HG03108 (cell line): ENCODE data around the gene EMC9.

Source experiments
- ATAC-seq: cut with Tn5 transposase; IDR thresholded peaks from one replicate; pipeline ENCODE4 v1.9.1; 2021; ENCODE audit warnings: moderate library complexity; ENCODE audit not compliant: unreplicated experiment

EMC9 gene

GRCh38 chr14:24132061-24132685 is 9.2 kb downstream of the EMC9 start:
- ATAC-seq = no peak

GRCh38 chr14:24131549-24131966 is 9.8 kb downstream of the EMC9 start:
- ATAC-seq = no peak

GRCh38 chr14:24130717-24131548 is 10.5 kb downstream of the EMC9 start:
- no peak for ATAC-seq

- no peak for ATAC-seq
Measured at GRCh38 chr14:24130380-24130716, 11.0 kb downstream of the EMC9 start, which contains the start of gene FITM1. FITM1 (plus strand) TSS chr14:24130659; CDS start chr14:24131564, 905 bp downstream.

- ATAC-seq = no peak
Measured at GRCh38 chr14:24129410-24129998, 11.9 kb downstream of the EMC9 start.

GRCh38 chr14:24127673-24128072 is 13.7 kb downstream of the EMC9 start:
- no peak for ATAC-seq

GRCh38 chr14:24126939-24127338 is 14.5 kb downstream of the EMC9 start:
- no peak for ATAC-seq

- peak; percentile 61 for ATAC-seq
Measured at GRCh38 chr14:24123424-24124417, 17.7 kb downstream of the EMC9 start.

GRCh38 chr14:24122898-24123297 is 18.5 kb downstream of the EMC9 start:
- ATAC-seq = no peak

GRCh38 chr14:24122416-24122815 is 19.0 kb downstream of the EMC9 start:
- ATAC-seq = no peak

- no peak for ATAC-seq
Measured at GRCh38 chr14:24121210-24121609, 20.2 kb downstream of the EMC9 start.

- no peak for ATAC-seq
Measured at GRCh38 chr14:24119691-24120090, 21.7 kb downstream of the EMC9 start.

- ATAC-seq = no peak
Measured at GRCh38 chr14:24117179-24117578, 24.2 kb downstream of the EMC9 start.

- ATAC-seq = no peak
Measured at GRCh38 chr14:24116128-24116814, 25.1 kb downstream of the EMC9 start.

- no peak for ATAC-seq
Measured at GRCh38 chr14:24115422-24116127, 25.8 kb downstream of the EMC9 start.

GRCh38 chr14:24114532-24115421 is 26.6 kb downstream of the EMC9 start, which contains the start of the genes DCAF11 and NRL:
DCAF11 (plus strand) TSS chr14:24114777; CDS start chr14:24115595, 818 bp downstream.
NRL (minus strand) TSS chr14:24114949; CDS start chr14:24082848, 32,101 bp downstream.
- peak; percentile 79 for ATAC-seq

- ATAC-seq = peak; percentile 24
Measured at GRCh38 chr14:24113801-24114531, 27.4 kb downstream of the EMC9 start.

- no peak for ATAC-seq
Measured at GRCh38 chr14:24113379-24113800, 28.0 kb downstream of the EMC9 start.
